ENCODE data around the gene RHOT2.

DNA sequence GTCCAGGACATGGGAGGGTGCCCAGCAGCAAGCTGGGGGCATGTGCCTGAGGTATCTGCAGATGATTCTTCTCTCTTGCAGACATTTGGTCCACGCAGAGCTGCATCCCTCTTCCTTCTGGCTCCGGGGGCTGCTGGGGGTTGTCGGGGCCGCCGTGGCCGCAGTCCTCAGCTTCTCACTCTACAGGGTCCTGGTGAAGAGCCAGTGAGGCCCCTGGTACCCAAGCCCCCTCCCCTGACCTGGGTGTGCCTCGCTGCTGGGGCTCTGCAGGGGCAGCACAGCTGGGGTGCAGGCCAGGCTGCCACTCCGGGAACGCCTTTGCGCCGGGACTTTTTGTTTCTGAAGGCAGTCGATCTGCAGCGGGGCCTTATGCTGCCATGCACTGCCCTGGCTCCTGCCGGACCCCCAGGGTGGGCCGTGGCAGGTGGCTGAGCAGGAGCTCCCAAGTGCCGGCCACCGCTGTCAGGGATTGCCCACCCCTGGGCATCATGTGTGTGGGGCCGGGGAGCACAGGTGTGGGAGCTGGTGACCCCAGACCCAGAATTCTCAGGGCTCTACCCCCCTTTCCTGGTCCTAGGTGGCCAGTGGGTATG, 5.6 kb downstream of the RHOT2 start:
- TF ChIP-seq CTCF (optimal IDR thresholded peaks at IDR 0.05 in 1 of 3, IDR thresholded peaks at IDR 0.05 in 1 of 3, conservative IDR thresholded peaks at IDR 0.05 in 1 of 3; ENCODE audit: extremely low read depth in 1 of 3, insufficient read depth in 2 of 3, low read length in 3 of 3) = no peak
- TF ChIP-seq EZH2 (IDR thresholded peaks at IDR 0.05; ENCODE audit: low read length) = no peak

Data from keratinocyte (primary cell).